Astrocyte of the hippocampus (primary cell): ENCODE results near the gene ZRANB1.

ENCODE experiments used
- DNase-seq: peaks from one replicate; pipeline ENCODE4 v3.0.0; 2011; ENCODE audit warnings: low read depth, low spot score

Gene ZRANB1

GRCh38 chr10:124921261-124921660 lies 20.7 kb upstream of the ZRANB1 start:
- no peak for DNase-seq

DNA sequence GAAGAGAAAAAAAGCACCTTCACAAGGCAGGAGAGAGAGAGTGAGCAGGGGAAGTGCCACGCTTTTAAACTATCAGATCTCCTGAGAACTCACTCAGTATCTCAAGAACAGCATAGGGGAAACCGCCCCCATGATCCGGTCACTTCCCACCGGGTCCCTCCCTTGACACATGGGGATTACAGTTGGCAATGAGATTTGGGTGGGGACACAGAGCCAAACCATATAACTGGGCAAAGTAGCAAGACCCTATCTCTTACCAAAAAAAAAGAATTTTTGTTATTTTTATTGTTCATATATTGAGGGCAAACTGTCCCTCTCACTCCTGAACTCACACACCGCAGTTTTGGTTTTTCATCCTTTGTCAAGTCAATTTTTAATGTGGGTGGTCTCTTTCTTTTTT lies 18.2 kb upstream of the ZRANB1 start:
- no peak for DNase-seq

- no peak for DNase-seq
These were observed 15.4 kb upstream of the ZRANB1 start for GRCh38 chr10:124926548-124926947.

DNA sequence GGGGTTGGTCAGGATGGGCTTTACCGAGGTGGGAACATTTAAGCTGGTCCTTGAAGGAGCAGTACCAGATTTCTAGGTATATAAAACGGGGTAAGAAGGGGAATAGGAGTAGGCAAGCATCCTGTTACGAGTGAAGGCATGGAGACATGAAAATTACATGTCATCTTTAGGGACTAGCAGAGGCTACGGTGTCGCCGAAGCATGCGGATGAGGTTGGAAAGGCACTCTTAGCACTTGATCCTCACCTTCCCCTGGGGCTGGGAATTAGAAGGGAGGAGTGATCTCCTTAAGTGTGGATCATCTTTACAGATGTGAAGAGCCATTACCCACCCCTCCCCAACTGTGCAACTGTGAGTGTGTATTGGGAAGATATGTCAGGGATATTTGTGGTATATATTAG lies 13.8 kb upstream of the ZRANB1 start:
- DNase-seq, result no peak

DNA sequence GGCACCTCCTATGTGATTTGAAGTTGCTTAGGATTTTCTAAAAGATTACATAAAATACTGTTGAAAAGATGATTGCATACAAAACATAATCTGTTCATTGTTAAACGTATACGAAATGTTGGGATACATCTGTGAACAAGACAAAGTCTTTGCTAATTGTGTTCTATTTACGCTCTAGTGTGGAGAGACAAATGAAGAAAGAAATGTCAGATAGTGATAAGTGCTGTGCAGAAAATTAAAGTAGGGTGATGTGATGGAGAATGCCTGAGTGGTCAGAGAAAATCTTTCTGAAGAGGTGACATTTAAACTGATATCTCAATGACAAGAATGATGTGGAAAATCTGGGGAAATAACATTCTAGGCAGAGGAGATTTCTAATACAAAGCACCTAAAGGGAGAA lies 13.4 kb upstream of the ZRANB1 start:
- DNase-seq, result no peak

DNA sequence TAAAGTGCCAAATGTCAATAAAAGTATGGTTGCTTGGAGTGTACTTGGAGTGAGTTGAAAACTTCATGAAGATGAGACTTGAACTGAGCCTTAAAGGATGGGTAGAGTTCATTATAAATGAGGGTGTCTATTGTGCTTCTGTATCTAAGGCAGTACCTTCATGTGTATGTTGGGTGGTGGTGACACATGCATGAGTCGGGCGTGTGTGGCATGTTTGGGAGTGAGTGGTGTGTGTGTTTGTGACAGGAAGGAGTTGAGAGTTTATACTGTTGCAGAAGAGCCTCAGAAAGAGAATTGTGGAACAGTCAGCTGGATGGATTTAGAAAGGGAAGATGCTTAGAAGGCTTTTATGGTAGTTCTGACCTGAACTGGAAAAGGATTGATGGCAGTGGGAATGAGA lies 6.0 kb upstream of the ZRANB1 start:
- DNase-seq, result no peak

DNA sequence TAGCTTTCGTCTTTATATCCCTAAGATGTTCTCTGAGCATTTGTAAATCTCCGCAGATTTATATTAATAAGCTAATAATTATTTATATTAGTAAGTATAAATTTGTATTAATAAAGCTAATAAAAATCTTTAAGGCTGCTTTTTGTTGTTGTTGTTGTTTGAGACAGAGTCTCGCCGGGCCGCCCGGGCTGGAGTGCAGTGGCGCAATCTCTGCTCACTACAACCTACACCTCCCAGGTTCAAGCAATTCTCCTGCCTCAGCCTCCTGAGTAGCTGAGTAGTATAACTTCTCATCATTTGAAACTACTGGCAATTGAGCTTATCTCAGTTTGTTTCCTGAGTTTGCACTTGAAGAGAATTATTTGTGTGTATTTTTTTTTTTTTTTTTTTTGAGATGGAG lies 5.1 kb upstream of the ZRANB1 start:
- DNase-seq, result no peak

DNA sequence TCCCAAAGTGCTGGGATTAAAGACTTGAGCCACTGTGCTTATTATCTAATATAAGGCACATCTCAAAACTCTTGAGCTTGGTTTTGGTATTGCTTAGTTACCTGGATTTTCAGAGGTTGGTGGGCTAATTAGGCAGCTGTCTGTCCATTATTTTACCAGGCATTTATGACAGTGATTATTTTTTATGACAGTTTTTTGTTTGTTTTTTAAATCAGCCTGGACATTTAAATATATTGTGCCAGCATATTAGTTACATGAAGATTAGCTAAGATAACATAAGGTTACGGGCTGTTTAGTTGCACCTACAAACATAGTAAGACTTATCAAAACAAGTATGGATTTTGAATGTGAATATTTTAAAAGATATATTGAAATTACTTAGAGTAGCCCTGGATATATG lies 2.6 kb upstream of the ZRANB1 start:
- DNase-seq, result no peak

- DNase-seq, result no peak
These were observed 620 bp downstream of the ZRANB1 start for GRCh38 chr10:124942317-124943169.

GRCh38 chr10:124943301-124944092 lies 1.6 kb downstream of the ZRANB1 start:
- DNase-seq, result peak; percentile 30

GRCh38 chr10:124944982-124945381 lies 3.1 kb downstream of the ZRANB1 start:
- DNase-seq, result peak; percentile 29

GRCh38 chr10:124946945-124947344 lies 5.0 kb downstream of the ZRANB1 start:
- DNase-seq, result no peak

DNA sequence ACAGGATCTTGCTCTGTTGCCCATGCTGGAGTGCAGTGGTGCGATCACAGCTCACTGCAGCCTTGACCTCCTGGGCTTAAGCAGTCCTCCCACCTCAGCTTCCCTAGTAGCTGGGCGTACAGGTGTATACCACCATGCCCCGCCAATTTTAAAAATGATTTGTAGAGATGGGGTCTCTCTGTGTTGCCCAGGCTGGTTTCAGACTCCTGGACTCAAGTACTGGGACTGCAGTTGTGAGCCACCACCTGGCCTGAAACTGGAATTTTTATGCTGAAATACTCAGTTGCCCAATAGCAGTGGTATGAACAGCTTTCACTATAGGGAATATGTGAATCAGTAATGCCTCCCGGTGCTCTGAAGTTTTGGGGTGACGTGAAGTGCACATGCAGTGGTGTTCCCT lies 7.6 kb downstream of the ZRANB1 start:
- DNase-seq, result no peak

GRCh38 chr10:124952123-124952522 lies 10.2 kb downstream of the ZRANB1 start:
- no peak for DNase-seq

DNA sequence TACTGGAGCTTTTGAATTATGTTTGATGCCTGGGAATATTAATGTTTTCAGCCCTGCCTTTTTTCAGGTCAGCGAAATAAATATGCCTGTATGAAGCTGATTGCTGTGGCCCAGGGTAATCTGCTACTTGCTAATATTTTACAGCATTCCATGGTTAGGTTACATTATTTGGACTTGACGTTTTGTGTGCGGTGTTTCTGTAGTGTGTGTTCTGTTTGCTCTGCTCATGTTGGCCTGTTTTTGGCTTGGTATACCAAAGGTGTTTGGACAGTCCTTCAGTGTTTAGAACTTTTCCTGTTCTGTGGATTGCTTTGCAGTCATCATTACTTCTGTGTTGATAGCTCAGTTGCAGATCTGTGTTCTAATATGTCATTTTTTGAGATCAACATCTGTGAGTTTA lies 11.5 kb downstream of the ZRANB1 start:
- no peak for DNase-seq

- no peak for DNase-seq
These were observed 13.3 kb downstream of the ZRANB1 start for GRCh38 chr10:124955243-124955642.

GRCh38 chr10:124955868-124956267 lies 13.9 kb downstream of the ZRANB1 start:
- no peak for DNase-seq

DNA sequence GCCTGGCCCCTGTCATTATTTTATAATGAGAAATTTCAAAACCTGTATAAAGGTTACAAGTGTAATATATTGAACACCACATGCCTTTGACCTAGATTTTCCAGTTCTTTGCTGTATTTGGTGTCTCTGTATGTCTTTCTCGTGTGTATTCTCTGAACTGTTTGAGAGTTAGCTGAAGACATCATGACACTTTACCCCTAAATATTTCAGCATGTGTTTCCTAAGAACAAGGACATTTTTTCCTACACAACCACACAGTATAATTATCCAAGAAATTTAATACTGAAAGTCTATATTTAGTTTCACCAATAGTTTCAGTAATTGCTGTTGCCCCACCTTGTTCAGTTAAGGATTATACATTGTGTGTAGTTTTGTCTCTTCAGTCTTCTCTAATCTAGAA lies 14.8 kb downstream of the ZRANB1 start:
- no peak for DNase-seq

- no peak for DNase-seq
These were observed 15.6 kb downstream of the ZRANB1 start for GRCh38 chr10:124957404-124957947.

DNA sequence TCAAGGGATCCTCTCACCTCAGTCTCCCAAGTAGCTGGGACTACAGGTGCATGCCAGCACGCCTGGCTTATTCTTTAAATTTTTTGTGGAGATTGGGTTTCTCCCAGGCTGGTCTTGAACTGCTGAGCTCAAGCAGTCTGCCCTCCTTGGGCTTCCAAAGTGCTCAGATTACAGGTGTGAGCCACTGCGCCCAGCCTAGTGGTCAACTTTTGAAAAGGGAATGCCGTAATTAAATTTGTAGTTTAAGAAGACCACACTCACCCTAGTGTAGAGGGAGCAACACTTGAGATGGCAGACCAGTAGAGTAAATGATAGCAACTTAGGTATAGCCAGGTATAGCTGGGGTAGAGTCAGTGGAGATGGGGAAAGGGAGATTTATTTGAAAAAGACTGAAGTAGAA lies 17.6 kb downstream of the ZRANB1 start:
- no peak for DNase-seq

DNA sequence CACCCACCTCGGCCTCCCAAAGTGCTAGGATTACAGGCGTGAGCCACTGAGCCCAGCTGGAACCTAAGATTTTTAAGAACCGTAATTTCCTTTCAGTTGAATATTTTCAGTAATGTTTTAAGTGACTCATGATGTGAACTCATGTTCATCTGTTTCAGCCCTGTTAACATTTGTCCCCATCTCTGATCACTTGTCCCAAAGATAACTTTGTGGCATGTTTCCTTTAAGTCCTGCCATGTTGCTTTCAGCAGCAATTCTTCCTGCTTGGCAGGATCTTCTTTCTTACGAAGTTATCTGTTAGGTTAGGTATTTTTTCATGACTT lies 19.3 kb downstream of the ZRANB1 start:
- no peak for DNase-seq

- no peak for DNase-seq
These were observed 20.5 kb downstream of the ZRANB1 start for GRCh38 chr10:124962421-124962820.
